Activated naive CD8-positive, alpha-beta T cell treated with anti-CD3 and anti-CD28 coated beads, Interleukin-2, amount 10 ng/mL, durations not matched to agents 7 days and 5 days (primary cell): ENCODE measurements around the gene TBX19. TPM values are rescaled to one million over a fixed set of nuclear protein-coding genes. Genes with fewer than 3 reads are reported as not detected.

Experiments
- ATAC-seq: fragments of 150-1000 bp; cut with Tn5 transposase; one replicate; pipeline ENCODE4 v1.10.0; 2021; ENCODE audit warnings: low read depth, moderate library complexity
- POLR2A ChIA-PET: fragments of 350-600 bp; sonication (Branson Sonifier 250); formaldehyde crosslinking; loops from one replicate; lab custom pipeline; 2021; ENCODE audit warnings: antibody characterized with exemption; lab: Charles Lee
- DNase-seq: peaks from one replicate; pipeline ENCODE4 v3.0.0; 2021
- H3K27ac Mint-ChIP-seq: one replicate; pipeline ENCODE4 v1.8.0; 2022; ENCODE audit warnings: mild to moderate bottlenecking, mixed read lengths
- H3K27me3 Mint-ChIP-seq: one replicate; pipeline ENCODE4 v1.8.0; 2022; ENCODE audit warnings: mild to moderate bottlenecking, moderate library complexity, mixed read lengths
- H3K36me3 Mint-ChIP-seq: one replicate; pipeline ENCODE4 v1.8.0; 2021; ENCODE audit warnings: mild to moderate bottlenecking, mixed read lengths
- H3K4me1 Mint-ChIP-seq: one replicate; pipeline ENCODE4 v1.8.0; 2021; ENCODE audit warnings: mixed read lengths
- H3K4me3 Mint-ChIP-seq: one replicate; pipeline ENCODE4 v1.8.0; 2022; ENCODE audit warnings: mild to moderate bottlenecking, moderate library complexity, mixed read lengths
- H3K9me3 Mint-ChIP-seq: one replicate; pipeline ENCODE4 v1.8.0; 2021; ENCODE audit warnings: mixed read lengths
- total RNA-seq, 2 experiments: library from RNA; stranded (reverse); gene quantifications; one replicate each; pipeline ENCODE4 v1.2.3, GENCODE V29; 2021

TBX19 gene
- total RNA-seq, 2 experiments from 2014 or later = 2.6 to 3.2 TPM

GRCh38 chr1:168316142-168316541, 35.5 kb downstream of the TBX19 start:
- H3K36me3 Mint-ChIP-seq = peaks cover 11% of the 10 kb centered on the region
- H3K4me1 Mint-ChIP-seq = peaks cover 14% of the 10 kb centered on the region
- POLR2A ChIA-PET = no interaction called here
- H3K27me3 Mint-ChIP-seq = no peaks in the 10 kb centered on the region
- H3K9me3 Mint-ChIP-seq = no peaks in the 10 kb centered on the region
- no peak overlapping the region for H3K27ac Mint-ChIP-seq
- H3K4me3 Mint-ChIP-seq = no peak overlapping the region
- no peak for ATAC-seq
- no peak for DNase-seq

- Mint-ChIP-seq H3K27ac (no peak overlapping the region), H3K4me3 (no peak overlapping the region), H3K27me3 (no peaks in the 10 kb centered on the region), H3K36me3 (peaks cover 11% of the 10 kb centered on the region), H3K9me3 (no peaks in the 10 kb centered on the region), H3K4me1 (peaks cover 20% of the 10 kb centered on the region)
- ATAC-seq = no peak
- no peak for DNase-seq
- POLR2A ChIA-PET = no interaction called here
Measured at GRCh38 chr1:168317309-168317708, 36.6 kb downstream of the TBX19 start.

DNA sequence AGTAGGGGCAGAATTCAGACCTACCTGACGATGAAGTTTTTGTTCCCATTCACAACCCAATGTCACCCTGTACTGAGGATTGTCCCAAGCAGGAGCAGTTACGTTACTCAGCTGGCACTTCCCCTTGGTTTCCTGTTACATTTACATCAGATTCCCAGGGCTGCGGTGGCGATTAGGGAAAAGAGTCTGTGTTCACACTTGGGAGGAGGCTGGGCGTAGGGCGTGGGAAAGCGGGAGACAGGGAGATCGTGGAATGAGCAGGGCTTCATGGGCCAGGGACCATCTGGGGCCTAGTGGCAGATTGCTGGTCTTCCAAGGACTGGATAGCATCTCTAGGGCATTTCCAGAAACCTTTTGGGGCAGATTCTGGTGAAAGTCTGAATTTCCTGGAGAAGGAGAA, 39.0 kb downstream of the TBX19 start:
- POLR2A ChIA-PET = no interaction called here
- no peaks in the 10 kb centered on the region for H3K9me3 Mint-ChIP-seq
- ATAC-seq (no peak), DNase-seq (no peak)
- H3K4me1 Mint-ChIP-seq = peaks cover 12% of the 10 kb centered on the region
- H3K4me3 Mint-ChIP-seq = no peak overlapping the region
- peaks cover 5% of the 10 kb centered on the region for H3K36me3 Mint-ChIP-seq
- no peak overlapping the region for H3K27ac Mint-ChIP-seq
- no peaks in the 10 kb centered on the region for H3K27me3 Mint-ChIP-seq

GRCh38 chr1:168320149-168320548, 39.5 kb downstream of the TBX19 start:
- Mint-ChIP-seq H3K4me3 (no peak overlapping the region), H3K27ac (no peak overlapping the region), H3K36me3 (peaks cover 5% of the 10 kb centered on the region), H3K9me3 (no peaks in the 10 kb centered on the region), H3K4me1 (peaks cover 12% of the 10 kb centered on the region), H3K27me3 (no peaks in the 10 kb centered on the region)
- POLR2A ChIA-PET = no interaction called here
- ATAC-seq (no peak), DNase-seq (no peak)

GRCh38 chr1:168320800-168321450, 40.2 kb downstream of the TBX19 start:
- DNase-seq (no peak), ATAC-seq (no peak)
- no peak overlapping the region for H3K4me3 Mint-ChIP-seq
- peaks cover 12% of the 10 kb centered on the region for H3K4me1 Mint-ChIP-seq
- peaks cover 5% of the 10 kb centered on the region for H3K36me3 Mint-ChIP-seq
- H3K9me3 Mint-ChIP-seq = no peaks in the 10 kb centered on the region
- H3K27me3 Mint-ChIP-seq = no peaks in the 10 kb centered on the region
- POLR2A ChIA-PET = no interaction called here
- no peak overlapping the region for H3K27ac Mint-ChIP-seq

- ATAC-seq = peak; percentile 79
- Mint-ChIP-seq H3K4me1 (peaks cover 12% of the 10 kb centered on the region), H3K9me3 (no peaks in the 10 kb centered on the region), H3K36me3 (peaks cover 2% of the 10 kb centered on the region), H3K27ac (no peak overlapping the region), H3K27me3 (no peaks in the 10 kb centered on the region), H3K4me3 (no peak overlapping the region)
- POLR2A ChIA-PET = interaction anchor here (1.0 kb wide), 1 partner anchor 87 kb away, joined by 5 read pairs; no protein-coding TSS in a partner anchor
- no peak for DNase-seq
Measured at GRCh38 chr1:168321945-168322344, 41.3 kb downstream of the TBX19 start.

DNA sequence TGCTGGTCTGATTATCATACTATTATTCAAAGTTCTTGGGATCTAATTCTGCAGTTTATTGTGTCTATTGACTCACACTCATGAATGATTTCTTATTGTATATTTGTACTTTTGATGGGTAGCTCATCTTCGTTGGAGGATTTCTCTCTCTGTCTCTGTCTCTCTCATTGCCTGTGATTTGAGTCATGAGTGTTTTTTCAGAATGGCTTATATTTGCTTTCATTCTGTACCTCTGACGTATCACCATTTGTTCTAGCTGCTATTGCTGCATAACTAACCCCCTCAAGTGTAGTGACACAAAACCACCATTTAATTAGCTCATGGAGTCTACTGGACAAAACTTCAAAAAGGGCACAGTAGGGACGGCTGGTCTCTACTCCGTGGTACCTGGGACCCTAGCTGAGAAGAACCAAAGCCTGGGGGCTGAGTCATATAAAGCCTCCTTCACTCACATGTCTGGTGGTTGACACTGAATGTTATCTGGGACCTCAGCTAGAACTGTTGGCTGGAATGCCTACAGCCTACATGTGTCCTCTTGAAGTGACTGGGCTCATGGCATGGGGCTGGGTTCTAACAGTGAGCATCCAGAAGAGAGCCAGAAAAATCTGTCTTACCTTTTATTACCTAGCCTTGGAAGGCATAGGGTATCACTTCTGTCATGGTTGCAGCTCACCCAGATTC, 44.2 kb downstream of the TBX19 start:
- H3K36me3 Mint-ChIP-seq = no peaks in the 10 kb centered on the region
- H3K9me3 Mint-ChIP-seq = no peaks in the 10 kb centered on the region
- POLR2A ChIA-PET = no interaction called here
- H3K27ac Mint-ChIP-seq = no peak overlapping the region
- DNase-seq (no peak), ATAC-seq (no peak)
- no peaks in the 10 kb centered on the region for H3K27me3 Mint-ChIP-seq
- H3K4me3 Mint-ChIP-seq = no peak overlapping the region
- H3K4me1 Mint-ChIP-seq = peaks cover 9% of the 10 kb centered on the region

DNA sequence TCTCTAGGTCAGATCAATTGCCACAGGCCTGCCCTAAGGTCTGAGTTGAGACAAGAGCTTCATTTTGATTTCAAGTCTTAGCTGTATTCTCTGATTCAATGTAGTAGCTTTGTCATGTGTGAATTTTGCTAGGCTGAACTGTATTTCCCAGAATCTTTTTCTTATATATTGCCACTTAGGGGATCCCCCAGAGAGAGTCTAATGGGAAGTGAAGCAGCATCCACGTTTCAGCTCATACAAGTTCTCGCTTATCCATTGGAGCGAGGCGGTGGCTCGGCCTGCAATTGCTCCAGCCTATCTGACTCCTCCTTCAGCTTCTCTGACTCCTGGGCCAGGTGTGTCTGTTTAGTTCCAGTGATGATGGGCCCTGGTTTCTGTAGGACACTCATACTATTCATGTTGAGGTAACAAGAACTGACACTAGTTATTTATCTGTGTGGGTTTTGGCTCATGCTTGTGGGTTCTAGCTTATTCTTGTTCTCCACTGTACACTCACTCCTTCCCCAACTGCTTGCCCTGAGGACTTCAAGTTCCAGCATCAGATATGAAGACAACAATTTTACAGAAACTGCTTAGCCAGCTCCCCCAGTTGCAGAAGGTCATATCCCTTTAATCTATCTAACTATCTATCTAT, 48.2 kb downstream of the TBX19 start:
- H3K27me3 Mint-ChIP-seq = no peaks in the 10 kb centered on the region
- POLR2A ChIA-PET = no interaction called here
- peaks cover 4% of the 10 kb centered on the region for H3K4me1 Mint-ChIP-seq
- no peaks in the 10 kb centered on the region for H3K9me3 Mint-ChIP-seq
- no peak overlapping the region for H3K4me3 Mint-ChIP-seq
- no peaks in the 10 kb centered on the region for H3K36me3 Mint-ChIP-seq
- DNase-seq (no peak), ATAC-seq (no peak)
- H3K27ac Mint-ChIP-seq = no peak overlapping the region

GRCh38 chr1:168330285-168330684, 49.6 kb downstream of the TBX19 start:
- H3K9me3 Mint-ChIP-seq = no peaks in the 10 kb centered on the region
- no peaks in the 10 kb centered on the region for H3K4me1 Mint-ChIP-seq
- H3K4me3 Mint-ChIP-seq = no peak overlapping the region
- H3K27ac Mint-ChIP-seq = no peak overlapping the region
- H3K27me3 Mint-ChIP-seq = no peaks in the 10 kb centered on the region
- POLR2A ChIA-PET = no interaction called here
- ATAC-seq (no peak), DNase-seq (no peak)
- no peaks in the 10 kb centered on the region for H3K36me3 Mint-ChIP-seq

- no peak for ATAC-seq
Measured at GRCh38 chr1:168331569-168331968, 50.9 kb downstream of the TBX19 start.

DNA sequence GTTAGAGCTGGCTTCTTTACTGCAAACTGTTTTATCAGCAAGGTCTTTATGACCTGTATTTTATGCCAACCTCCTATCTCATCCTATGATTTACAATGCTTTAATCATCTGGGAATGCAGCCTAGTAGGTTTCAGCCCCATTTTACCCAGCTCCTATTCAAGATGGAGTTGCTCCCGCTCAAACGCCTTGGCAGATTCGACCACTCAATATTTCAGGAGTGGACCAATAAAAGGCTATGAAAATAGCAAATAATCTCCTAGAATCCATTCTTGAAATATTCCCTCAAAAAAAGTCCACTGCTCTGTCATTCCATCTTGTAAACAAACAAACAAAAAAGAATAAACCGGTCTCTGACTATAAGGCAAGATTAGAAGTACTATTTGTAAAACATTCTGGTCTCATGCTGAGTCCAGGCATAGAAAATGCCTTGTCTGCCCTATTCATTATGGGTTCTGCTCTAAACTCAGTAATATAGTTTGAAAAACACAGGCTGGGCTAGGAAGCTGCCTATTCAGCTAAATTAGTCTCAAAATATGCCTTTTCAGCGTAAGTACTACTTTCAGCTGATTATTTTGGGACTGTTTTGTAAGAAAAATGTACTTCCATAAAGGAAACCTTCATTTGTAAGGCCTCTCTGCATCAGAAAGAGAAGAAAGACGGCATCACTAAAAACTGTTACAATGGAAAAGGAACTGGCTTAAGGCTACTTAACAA, 53.0 kb downstream of the TBX19 start:
- no peak for ATAC-seq
- H3K27me3 Mint-ChIP-seq = peaks cover 2% of the 10 kb centered on the region
- POLR2A ChIA-PET = no interaction called here

More at GRCh38 chr1:168331569-168331968, 50.9 kb downstream of the TBX19 start:
- no peak overlapping the region for H3K4me3 Mint-ChIP-seq
- DNase-seq = no peak
- POLR2A ChIA-PET = no interaction called here
- H3K9me3 Mint-ChIP-seq = no peaks in the 10 kb centered on the region
- H3K36me3 Mint-ChIP-seq = peaks cover 1% of the 10 kb centered on the region
- H3K27ac Mint-ChIP-seq = no peak overlapping the region
- peaks cover 2% of the 10 kb centered on the region for H3K27me3 Mint-ChIP-seq
- H3K4me1 Mint-ChIP-seq = peaks cover 2% of the 10 kb centered on the region

DNA sequence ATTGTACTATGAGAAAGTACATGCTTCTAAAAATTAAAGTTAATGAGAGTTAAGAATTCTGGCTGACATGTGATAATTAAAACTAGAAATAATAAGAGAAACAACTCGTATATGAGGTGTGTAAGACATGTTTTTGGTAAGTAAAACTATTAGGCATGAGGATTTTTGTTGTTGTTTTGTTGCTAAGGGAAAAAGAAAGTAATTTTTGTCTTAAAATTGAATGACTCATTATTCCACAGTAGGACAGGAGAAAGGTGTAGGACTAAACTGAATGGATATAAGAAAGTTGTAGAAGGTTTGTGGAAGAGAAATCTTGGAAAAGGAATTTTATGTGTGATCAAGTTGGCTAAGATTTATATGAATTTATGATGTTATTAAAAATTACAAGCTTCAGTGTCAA, 54.8 kb downstream of the TBX19 start:
- Mint-ChIP-seq H3K27ac (no peak overlapping the region), H3K4me1 (peaks cover 11% of the 10 kb centered on the region), H3K4me3 (no peak overlapping the region), H3K27me3 (peaks cover 2% of the 10 kb centered on the region), H3K9me3 (no peaks in the 10 kb centered on the region), H3K36me3 (peaks cover 6% of the 10 kb centered on the region)
- no peak for ATAC-seq
- POLR2A ChIA-PET = no interaction called here
- DNase-seq = no peak

More for the DNA sequence above, 53.0 kb downstream of the TBX19 start:
- peaks cover 8% of the 10 kb centered on the region for H3K4me1 Mint-ChIP-seq
- H3K27ac Mint-ChIP-seq = no peak overlapping the region
- no peaks in the 10 kb centered on the region for H3K9me3 Mint-ChIP-seq
- H3K36me3 Mint-ChIP-seq = peaks cover 6% of the 10 kb centered on the region
- no peak for DNase-seq
- no peak overlapping the region for H3K4me3 Mint-ChIP-seq
